Right kidney (tissue), 9 donors: ENCODE results near the gene SHOC2.

ENCODE experiments used
- DNase-seq: peaks from one replicate; pipeline ENCODE4 v3.0.0-alpha.2; 2016
- long read RNA-seq, 8 donors: transcript quantifications; one replicate each; lab custom pipeline, GENCODE V29; 2026

Gene SHOC2
- long read RNA-seq, donor 1, partial matches to known transcripts, result 10 of 15 reads
- long read RNA-seq, donor 1, other reads (novel, unspliced or antisense), result 0 of 15 reads
- long read RNA-seq, donor 2, partial matches to known transcripts, result 6 of 8 reads
- long read RNA-seq, donor 2, other reads (novel, unspliced or antisense), result 0 of 8 reads
- long read RNA-seq, donor 3, partial matches to known transcripts, result 0 of 4 reads
- long read RNA-seq, donor 3, other reads (novel, unspliced or antisense), result 0 of 4 reads
- long read RNA-seq, donor 4, partial matches to known transcripts, result 19 of 24 reads
- long read RNA-seq, donor 4, other reads (novel, unspliced or antisense), result 0 of 24 reads
- long read RNA-seq, donor 5, partial matches to known transcripts, result 8 of 12 reads
- long read RNA-seq, donor 5, other reads (novel, unspliced or antisense), result 0 of 12 reads
- long read RNA-seq, donor 6, partial matches to known transcripts, result 6 of 11 reads
- long read RNA-seq, donor 6, other reads (novel, unspliced or antisense), result 0 of 11 reads
- long read RNA-seq, donor 7, partial matches to known transcripts, result 18 of 21 reads
- long read RNA-seq, donor 7, other reads (novel, unspliced or antisense), result 0 of 21 reads
- long read RNA-seq, donor 8, partial matches to known transcripts, result 11 of 15 reads
- long read RNA-seq, donor 8, other reads (novel, unspliced or antisense), result 0 of 15 reads

DNA sequence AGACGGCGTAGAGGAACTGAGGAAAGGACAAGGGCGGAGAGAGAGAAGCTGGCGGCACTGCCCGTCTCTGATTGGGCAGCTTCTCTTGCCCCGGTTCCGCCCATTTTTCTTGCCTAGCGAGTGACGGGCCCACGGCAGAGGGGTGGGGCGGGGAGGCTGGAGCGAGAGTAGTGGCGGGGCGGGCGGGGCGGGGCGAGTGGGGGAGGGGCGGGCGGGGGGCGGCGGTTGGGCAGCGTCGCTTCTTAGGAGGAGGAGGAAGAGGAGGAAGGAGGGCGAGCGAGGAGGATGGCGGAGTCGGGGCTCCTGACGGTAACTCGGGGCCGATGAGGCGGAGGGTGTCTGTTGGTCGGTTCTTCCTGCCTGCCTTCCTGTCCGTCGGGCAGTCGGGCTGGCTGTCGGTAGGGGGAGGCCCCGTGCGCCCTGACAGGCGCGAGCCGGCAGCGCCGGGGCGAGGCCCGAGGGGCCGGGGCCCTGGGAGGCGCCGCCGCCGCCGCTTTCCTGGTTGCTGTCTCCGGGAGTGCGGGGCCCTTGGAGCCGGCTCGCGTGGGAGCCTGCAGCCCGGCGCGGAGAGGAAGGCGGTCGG, at the start of gene SHOC2:
SHOC2 (plus strand) TSS at position 256 of the 583 bp plus-strand sequence. CDS start 44,755 bp downstream, outside the sequence.
- peak; percentile 92 for DNase-seq

DNA sequence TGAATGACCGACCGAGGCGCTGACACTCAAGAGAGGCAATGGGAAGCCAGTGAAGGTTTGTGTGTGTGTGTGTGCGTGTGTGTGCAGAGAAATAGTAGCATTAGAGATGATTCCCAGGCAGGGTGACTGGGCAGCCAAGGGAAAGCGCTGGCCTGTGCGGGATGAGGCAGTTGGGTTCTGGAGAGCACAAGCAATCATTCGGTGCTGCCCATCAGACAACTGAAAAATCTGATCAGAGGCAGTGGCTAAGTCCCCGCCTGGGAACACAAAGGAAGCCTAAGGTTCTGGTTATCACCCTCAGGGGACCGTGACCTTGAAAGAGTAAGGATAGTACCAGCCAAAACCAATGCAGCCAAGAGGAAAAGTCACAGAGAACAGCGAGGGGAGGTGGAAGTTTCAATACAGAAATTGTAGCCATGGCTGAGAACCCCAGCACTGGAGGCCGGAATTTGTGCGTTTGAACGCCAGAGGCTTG, 48.5 kb upstream of the SHOC2 start:
- DNase-seq, result no peak

DNA sequence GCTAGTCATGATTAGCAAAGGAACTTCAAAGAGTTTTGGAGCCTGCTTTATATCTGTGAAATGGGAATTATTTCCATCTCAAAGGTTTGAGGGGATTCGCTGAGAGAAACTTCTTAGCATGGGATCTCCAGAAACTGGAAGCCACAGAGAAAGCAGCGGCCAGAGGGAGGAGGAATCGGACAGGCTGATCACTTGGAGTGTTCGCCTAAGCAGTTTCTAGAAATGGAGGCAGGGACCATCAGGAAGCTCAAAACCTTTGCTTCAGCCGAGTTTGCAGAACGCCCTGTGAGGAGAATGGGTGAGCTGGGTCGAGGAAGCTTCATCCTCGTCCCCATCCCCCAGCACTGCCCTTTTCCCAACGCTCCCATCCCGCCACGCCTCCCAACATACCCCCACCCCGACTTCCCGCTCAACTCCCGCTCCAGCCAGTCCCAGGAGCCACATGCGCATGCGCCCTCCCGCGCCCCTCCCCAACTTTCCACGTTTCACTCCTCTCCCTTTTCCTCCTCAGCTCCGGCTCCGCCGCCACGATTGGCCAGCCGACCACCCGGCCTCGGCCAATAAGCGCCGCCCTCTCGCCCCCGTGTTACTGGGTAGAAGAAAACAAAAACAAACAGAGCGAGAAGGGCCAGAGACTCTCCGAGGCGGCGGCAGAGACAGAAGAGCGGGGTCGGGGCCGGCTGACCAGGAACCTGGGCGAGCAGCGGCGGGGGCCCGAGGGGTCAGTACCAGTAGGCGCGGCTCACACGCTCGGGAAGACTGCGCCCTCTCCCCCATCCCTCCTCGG, 47.9 kb upstream of the SHOC2 start, which contains the start of gene PDCD4:
PDCD4 (plus strand) TSS at position 631 of the 787 bp plus-strand sequence. CDS start 4,100 bp downstream, outside the sequence.
- DNase-seq, result peak; percentile 91

DNA sequence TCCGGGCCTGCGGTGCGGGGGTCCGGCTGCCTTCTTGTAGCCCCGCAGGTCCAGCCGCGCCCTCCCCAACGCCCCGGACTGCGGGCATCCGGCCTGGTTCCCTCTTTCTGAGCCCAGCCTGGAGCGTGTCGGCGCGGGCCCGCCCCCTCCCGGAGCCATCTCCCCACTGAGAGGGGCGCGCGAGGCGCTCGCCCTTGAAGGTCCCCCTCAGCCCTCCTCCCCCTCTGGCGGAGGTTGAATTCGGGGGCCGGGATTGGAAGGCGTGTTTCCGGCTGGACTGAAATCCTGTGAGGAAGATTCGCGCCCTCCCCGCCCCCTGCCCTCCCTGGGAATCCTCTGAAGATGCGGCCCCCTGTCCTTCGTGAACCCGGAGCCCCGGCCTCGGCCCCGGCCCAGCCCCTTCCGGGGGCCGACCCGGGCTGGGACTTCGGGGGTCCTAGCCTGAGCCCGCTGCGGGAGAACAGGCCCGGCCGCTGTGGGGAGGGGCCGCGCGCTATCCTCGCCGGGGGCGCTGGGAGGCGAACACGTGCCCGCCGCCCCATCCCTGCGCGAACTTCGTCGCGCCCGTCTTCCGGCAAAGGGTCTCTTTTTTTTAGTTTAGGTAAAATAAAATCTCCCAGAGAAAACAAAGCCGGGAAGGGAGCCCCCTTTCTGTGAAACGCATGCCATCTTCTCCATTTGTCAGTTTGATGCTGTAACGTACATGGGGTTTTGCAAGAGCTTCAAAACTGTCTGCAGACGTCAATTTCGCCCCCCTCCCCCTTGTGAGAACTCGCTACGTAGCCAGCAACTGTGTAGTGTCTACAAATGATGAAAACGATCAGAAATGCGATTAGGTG, 47.0 kb upstream of the SHOC2 start:
- DNase-seq, result peak; percentile 91

DNA sequence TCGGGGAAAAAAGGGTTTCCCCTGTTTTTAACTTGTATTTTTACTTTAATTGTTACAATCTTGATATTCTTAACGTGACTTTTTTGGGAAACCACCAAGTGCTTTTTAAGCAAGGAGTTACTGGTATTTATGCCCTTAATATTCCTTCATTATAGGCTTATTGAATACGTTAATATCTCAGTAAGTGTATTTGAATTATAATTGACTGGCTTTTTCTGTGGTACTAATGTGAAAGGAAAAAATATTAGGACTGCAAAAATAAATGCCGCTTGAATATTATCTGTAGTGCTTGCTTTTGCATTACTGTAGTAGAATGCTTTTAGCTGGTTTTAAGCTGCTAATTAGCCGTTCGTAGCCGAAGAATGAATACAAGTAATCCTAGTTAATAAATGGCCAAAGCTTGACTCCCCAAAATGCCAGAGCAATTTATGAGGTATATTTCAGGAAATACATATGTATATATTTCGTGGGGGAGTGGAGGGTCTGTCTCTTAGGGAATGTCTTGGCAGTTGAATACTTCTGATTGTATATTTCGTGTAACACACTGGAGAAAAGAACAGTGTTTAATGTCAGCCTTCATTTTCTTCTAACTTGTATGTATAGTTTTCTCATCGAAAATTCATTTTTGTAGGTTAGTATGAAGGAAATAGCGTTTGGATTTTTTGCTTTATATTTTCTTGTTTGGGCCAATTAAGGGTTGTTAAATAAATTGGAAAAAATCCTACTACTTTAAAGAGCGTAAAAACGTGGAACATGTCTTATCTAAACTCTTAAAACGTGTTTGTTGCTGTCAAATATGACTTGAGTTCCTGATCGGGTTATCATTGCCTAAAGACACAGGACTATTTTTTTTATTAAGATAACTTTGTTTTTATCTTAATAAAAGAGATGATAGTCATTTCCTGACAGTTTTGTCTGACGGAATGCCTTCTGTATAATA, 46.1 kb upstream of the SHOC2 start:
- peak; percentile 37 for DNase-seq

DNA sequence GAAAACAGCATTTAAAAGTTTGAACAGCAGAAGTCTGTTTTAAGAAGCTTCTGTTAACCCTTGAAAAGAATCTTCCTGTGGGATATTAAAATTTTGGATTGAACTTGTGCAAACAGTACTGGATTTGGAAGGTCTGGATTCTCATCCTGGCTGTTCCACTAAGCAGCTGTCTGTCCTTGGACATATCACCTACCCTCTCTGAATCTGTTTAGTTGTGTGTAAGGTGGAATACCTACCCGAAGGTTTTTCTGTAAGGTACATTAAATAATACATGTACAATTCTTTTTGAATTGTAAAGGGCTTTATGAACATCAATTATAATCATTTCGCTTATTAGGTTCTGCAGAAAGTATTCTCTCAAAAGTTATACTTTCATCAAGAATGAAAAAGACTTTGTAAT, 45.5 kb upstream of the SHOC2 start:
- no peak for DNase-seq

DNA sequence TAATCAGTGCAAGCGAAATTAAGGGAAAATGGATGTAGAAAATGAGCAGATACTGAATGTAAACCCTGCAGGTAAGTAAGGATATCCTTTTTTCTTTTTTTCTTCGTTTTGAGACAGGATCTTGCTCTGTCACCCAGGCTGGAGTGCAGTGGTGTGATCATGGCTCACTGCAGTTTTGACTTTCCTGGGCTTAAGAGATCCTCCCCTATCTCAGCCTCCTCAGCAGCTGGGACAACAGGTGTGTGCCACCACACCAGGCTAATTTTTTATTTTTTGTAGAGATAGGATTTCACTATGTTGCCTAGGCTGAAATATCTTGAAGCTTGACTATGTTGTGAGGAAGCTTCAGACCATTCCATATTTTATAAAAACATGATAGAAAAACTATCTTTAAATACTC, 43.4 kb upstream of the SHOC2 start:
- DNase-seq, result no peak

DNA sequence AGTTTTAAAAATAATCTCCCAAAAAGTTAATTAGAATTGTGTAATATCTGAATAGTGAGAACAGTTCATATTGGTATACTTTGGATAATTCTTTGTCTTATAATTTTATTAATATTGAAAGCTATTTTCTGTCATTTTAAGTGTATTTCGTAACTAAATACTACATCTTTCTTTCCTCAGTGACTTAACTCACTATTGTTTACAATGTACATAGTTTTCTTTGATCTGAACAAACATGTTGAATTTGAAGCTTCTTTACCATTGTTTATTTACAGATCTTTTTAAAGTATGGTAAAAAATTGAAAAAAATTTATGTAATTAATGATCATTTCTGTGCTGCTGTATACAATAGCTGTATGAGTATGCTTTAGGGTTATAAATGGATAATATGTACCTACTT, 42.6 kb upstream of the SHOC2 start:
- DNase-seq, result no peak

DNA sequence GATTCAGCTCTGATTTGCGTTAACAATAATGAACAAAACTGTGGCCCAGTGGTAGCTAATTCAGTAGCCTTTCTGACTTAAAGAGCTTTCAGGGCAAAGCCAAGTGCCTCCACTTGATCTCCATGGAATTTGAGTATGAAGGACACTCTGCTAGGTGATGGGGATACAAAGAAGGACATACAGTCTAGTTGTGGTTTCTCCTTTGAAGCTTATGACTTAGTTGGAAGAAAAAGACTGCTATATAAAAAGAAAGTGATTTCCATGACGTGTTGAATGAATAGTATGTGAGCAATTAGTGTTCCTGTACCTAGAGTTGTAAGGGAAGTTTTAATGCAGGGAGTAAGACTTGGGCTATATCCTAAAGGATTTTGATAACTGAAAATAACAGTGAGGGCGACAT, 39.4 kb upstream of the SHOC2 start:
- no peak for DNase-seq

DNA sequence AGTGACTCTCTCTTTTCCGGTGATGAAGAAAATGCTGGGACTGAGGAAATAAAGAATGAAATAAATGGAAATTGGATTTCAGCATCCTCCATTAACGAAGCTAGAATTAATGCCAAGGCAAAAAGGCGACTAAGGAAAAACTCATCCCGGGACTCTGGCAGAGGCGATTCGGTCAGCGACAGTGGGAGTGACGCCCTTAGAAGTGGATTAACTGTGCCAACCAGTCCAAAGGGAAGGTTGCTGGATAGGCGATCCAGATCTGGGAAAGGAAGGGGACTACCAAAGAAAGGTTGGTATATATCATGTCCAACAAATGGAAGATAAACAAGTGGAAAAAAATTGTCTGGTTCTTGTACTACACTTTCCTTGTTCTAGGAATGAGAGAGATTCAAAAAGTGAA, 38.2 kb upstream of the SHOC2 start:
- no peak for DNase-seq

DNA sequence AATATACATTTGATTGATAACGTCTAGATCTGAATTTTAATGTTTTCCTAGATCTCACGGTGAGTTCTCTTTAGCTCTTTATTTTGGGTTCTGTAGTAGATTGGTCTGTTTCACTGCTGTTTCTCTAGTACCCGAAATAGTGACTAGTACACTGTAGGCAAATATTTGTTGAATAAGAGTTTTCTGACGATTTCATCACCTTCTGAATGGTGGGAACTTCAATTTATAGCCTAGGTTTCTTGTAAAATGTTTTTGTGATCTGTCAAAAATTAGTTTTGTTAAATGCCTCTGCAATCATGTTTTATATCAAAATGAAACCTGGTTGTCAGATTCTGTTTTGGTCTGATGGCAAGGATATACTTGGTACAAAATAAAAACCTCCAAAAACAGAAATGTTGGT, 37.5 kb upstream of the SHOC2 start:
- DNase-seq, result no peak

DNA sequence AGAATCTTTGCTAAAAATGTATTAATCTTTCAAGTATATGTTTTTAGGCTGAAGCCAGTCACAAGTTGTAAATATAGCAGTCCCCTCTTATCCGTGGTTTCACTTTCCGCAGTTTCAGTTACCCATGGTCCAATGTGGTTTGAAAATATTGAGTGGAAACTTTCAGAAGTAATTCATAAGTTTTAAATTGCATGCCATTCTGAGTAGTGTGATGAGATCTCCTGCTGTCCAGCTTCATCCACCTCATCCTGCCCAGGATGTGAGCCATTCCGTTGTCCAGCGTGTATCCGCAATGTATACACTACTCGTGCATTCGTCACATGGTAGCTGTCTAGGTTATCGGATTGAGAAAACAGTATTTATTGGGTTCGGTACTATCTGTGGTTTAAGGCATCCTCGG, 35.5 kb upstream of the SHOC2 start:
- no peak for DNase-seq

DNA sequence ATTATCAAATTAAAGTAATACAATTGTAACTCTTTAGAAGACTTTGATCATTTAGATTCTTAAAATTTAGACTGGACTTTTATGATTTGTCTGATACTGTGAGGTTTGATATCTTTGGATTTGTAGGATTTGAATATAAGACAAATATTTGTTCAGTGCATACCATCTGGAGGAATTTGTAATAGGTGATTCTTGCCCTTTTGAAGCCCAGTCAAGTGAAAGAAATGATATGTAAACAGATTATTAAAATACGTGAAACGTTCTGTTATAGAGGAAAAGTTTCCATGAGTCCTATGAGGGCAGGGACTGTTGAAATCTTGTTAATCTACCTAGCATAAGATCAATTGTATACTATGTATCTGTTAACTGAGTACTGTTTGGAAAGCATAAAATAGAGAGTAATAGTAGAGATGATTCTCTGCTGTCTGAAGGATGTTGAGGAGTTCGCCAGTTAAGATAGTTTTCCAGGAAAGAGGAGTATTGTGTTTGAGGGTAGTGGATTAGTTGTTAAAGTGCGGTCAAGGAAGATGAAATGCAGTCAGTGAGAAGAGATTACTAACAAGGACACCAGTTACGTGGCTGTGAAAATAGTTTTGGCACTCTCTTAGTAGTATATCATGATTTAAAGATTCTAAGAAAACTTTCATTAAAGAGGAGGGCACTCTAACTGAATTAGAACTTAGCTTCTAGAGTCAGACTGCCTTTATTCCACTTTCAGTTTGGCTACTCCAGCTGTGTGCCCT, 33.3 kb upstream of the SHOC2 start:
- no peak for DNase-seq

DNA sequence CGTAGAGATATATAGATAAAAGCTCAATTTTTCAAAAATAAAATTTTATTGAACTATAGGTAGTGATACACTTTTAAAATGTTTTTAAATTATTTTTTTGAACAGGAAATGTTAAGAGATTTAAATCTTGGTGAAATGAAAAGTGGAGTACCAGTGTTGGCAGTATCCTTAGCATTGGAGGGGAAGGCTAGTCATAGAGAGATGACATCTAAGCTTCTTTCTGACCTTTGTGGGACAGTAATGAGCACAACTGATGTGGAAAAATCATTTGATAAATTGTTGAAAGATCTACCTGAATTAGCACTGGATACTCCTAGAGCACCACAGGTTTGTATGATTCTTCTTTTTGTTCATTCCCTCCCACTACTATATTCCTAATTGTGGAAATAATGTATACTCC, 31.8 kb upstream of the SHOC2 start:
- DNase-seq, result no peak

DNA sequence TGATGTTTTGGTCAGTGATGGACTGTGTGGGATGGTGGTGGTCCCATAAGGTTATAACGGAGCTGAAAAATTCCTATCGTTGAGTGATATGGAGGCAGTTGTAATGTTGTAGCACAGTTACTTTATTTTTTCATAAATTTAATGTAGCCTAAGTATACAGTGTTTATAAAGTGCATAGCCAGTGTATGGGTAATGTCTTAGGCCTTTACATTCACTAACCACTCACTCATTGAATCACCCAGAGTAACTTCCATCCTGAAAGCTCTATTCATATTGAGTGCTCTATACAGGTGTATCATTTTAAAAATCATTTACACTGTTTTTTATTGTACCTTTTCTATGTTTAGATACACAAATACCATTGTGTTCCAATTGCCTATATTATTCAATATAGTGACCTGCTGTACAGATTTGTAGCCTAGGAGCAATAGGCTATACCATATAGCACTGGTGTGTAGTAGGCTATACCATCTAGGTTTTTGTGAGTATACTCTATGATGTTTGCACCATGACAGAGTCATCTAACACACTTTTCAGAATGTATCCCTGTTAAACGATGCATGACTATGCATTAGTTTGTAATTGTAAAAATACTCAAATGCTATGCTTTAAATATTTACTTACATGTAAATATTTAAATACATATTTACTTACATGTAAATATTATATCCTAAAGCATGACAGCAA, 26.7 kb upstream of the SHOC2 start:
- DNase-seq, result no peak

DNA sequence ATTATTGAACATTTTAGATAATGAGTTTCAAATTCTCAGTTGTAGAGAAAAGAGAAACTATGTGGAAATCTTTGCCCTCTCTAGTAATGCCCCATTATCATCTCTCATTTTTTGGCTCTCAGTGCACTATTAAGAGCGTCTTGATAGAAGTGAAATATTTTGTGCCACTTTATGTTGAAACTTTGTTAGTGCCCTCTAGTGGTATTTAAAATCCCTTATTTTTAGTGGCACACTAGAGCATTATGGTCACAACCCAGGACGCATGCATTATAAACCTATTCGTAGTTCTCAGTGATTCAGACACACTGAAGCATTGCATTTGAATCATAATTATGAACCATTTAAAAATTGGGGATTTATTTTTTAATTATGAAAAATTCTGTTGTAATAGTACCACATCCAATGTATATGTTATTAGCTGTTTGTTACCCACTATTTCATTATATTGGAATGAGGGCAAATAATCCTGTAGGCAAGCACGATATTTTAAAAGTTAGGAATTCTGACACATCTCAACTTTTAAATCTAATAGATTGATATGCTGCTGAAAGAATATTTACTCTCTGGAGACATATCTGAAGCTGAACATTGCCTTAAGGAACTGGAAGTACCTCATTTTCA, 25.7 kb upstream of the SHOC2 start:
- DNase-seq, result peak; percentile 15

DNA sequence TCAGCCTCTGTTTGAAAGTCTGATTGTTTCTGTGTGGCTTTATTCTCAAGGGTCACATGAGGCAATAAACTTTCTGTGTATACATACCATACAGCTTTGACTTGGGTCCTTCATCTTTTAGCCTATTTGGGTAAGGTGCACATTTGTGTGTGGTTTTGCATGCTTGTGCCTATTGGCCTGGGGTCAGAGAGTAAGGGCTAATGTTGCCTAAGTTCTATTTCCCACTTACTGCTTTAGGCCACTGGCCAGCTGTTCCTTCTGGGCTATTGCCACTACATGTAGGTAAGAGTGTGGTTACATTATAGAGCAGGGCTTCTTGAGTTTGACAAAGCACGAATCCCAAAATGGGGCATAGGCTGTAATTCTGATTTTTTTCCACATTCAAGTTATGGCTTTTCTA, 22.2 kb upstream of the SHOC2 start:
- DNase-seq, result no peak

DNA sequence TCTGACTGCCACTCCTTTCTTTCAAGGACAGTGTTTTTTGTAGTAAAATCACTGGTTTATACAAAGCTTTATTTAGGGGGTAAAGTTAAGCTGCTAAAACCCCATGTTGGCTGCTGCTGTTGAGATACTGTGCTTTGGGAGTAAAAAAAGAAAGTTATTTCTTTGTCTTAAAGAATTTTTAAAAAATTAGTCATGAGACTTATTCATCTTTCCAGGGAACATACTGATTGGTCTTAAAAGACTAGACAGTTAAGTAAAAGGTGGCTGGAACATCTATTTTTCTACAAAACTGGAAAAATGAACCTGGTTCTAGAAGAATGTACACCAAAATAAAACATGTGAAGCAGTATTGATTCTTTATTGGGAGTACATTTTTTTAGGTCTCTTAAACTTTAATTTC, 21.0 kb upstream of the SHOC2 start:
- no peak for DNase-seq
